T-helper 22 cell (primary cell): ENCODE results near the gene PCDHA10.
"Not testable (repeated sequence)": the region's sequence is repeated elsewhere in the genome, so short reads cannot be mapped to it uniquely, and the experiment has no call there.

Source experiments
- DNase-seq: peaks from one replicate; pipeline ENCODE4 v3.0.0-alpha.2; 2020; ENCODE audit warnings: low read depth

The PCDHA10 gene

GRCh38 chr5:140840978-140841962, 14.4 kb upstream of the PCDHA10 start, which contains the start of gene PCDHA8:
Gene PCDHA8 (plus strand): TSS chr5:140841187. CDS start chr5:140841322, 135 bp downstream.
- no peak for DNase-seq

GRCh38 chr5:140842798-140843733, 12.6 kb upstream of the PCDHA10 start:
- DNase-seq: no peak

- DNase-seq: not testable (repeated sequence)
These were observed 7.3 kb upstream of the PCDHA10 start, which contains the start of gene PCDHA9 for GRCh38 chr5:140848139-140849102. Gene PCDHA9 (plus strand): TSS chr5:140848382. CDS start chr5:140848496, 114 bp downstream.

- DNase-seq: not testable (repeated sequence)
These were observed 5.7 kb upstream of the PCDHA10 start for GRCh38 chr5:140849831-140850634.

GRCh38 chr5:140857177-140857986, 1.7 kb downstream of the PCDHA10 start:
- DNase-seq: no peak

- DNase-seq: no peak
These were observed 2.2 kb downstream of the PCDHA10 start for GRCh38 chr5:140857987-140858240.

- DNase-seq: no peak
These were observed 7.0 kb downstream of the PCDHA10 start for GRCh38 chr5:140862441-140863295.

- no peak for DNase-seq
These were observed 13.2 kb downstream of the PCDHA10 start, which contains the start of gene PCDHA11 for GRCh38 chr5:140868721-140869554. Gene PCDHA11 (plus strand): TSS chr5:140868957. CDS start chr5:140869104, 147 bp downstream.

- no peak for DNase-seq
These were observed 13.8 kb downstream of the PCDHA10 start for GRCh38 chr5:140869555-140869886.

GRCh38 chr5:140870221-140871201, 14.8 kb downstream of the PCDHA10 start:
- no peak for DNase-seq

- DNase-seq: no peak
These were observed 19.7 kb downstream of the PCDHA10 start, which contains the start of gene PCDHA12 for GRCh38 chr5:140875085-140876065. Gene PCDHA12 (plus strand): TSS chr5:140875308. CDS start chr5:140875473, 165 bp downstream.

- not testable (repeated sequence) for DNase-seq
These were observed 21.0 kb downstream of the PCDHA10 start for GRCh38 chr5:140876541-140877261.

GRCh38 chr5:140877262-140877581, 21.5 kb downstream of the PCDHA10 start:
- no peak for DNase-seq

GRCh38 chr5:140881889-140882590, 26.3 kb downstream of the PCDHA10 start, which contains the start of gene PCDHA13:
Gene PCDHA13 (plus strand): TSS chr5:140882124. CDS start chr5:140882269, 145 bp downstream.
- DNase-seq: no peak
